GM12875 (cell line): ENCODE data around the gene RDH16.

Experiments
- H3K4me3 ChIP-seq: one replicate; pipeline ENCODE4 v1.5.1; 2011; ENCODE audit warnings: low read depth, low read length, control low read depth
- CTCF ChIP-seq: IDR thresholded peaks from 2 replicates; pipeline ENCODE4 v1.5.1; 2011; ENCODE audit warnings: low read depth, mild to moderate bottlenecking, control low read depth, inconsistent platforms, low read length, moderate library complexity, borderline replicate concordance; ENCODE audit not compliant: insufficient read depth

The RDH16 gene

GRCh38 chr12:56954958-56955355 lies 2.5 kb downstream of the RDH16 start:
- TF ChIP-seq CTCF: no peak
- no peak overlapping the region for H3K4me3 ChIP-seq

GRCh38 chr12:56954057-56954957 lies 3.1 kb downstream of the RDH16 start:
- H3K4me3 ChIP-seq: no peak overlapping the region
- TF ChIP-seq CTCF: no peak

- H3K4me3 ChIP-seq: no peak overlapping the region
- no peak for TF ChIP-seq CTCF
Observed at GRCh38 chr12:56953314-56953713, 4.1 kb downstream of the RDH16 start.

GRCh38 chr12:56951582-56952339 lies 5.6 kb downstream of the RDH16 start:
- H3K4me3 ChIP-seq: no peak overlapping the region
- no peak for TF ChIP-seq CTCF

GRCh38 chr12:56948881-56949280 lies 8.5 kb downstream of the RDH16 start:
- H3K4me3 ChIP-seq: no peak overlapping the region
- no peak for TF ChIP-seq CTCF

GRCh38 chr12:56948457-56948777 lies 9.0 kb downstream of the RDH16 start:
- H3K4me3 ChIP-seq: no peak overlapping the region
- TF ChIP-seq CTCF: no peak
